Central memory CD8-positive, alpha-beta T cell (primary cell): ENCODE results near the gene CORO1C.
"Not testable (repeated sequence)": the region's sequence is repeated elsewhere in the genome, so short reads cannot be mapped to it uniquely, and the experiment has no call there.

ENCODE experiments used
- ATAC-seq: fragments of 150-1000 bp; cut with Tn5 transposase; replicated peaks from 2 replicates; pipeline ENCODE4 v1.10.0; 2022; ENCODE audit warnings: mild to moderate bottlenecking, moderate FRiP score, moderate number of reproducible peaks; ENCODE audit not compliant: poor library complexity, severe bottlenecking; ENCODE audit errors: extremely low read depth
- DNase-seq, 2 donors: peaks; one replicate each; pipeline ENCODE4 v3.0.0; 2021; ENCODE audit warnings: low spot score in 2 of 2
- H3K27ac Mint-ChIP-seq: one replicate; pipeline ENCODE4 v1.8.0; 2022; ENCODE audit warnings: low read depth, mild to moderate bottlenecking, moderate library complexity, mixed read lengths
- H3K27me3 Mint-ChIP-seq: one replicate; pipeline ENCODE4 v1.8.0; 2022; ENCODE audit warnings: mixed read lengths
- H3K36me3 Mint-ChIP-seq: one replicate; pipeline ENCODE4 v1.8.0; 2022; ENCODE audit warnings: mild to moderate bottlenecking, moderate library complexity, mixed read lengths; ENCODE audit not compliant: insufficient read depth
- H3K4me1 Mint-ChIP-seq: one replicate; pipeline ENCODE4 v1.8.0; 2022; ENCODE audit warnings: mixed read lengths
- H3K4me3 Mint-ChIP-seq: one replicate; pipeline ENCODE4 v1.8.0; 2022; ENCODE audit warnings: mild to moderate bottlenecking, moderate library complexity, mixed read lengths
- H3K9me3 Mint-ChIP-seq: one replicate; pipeline ENCODE4 v1.8.0; 2022; ENCODE audit warnings: mixed read lengths

CORO1C gene

GRCh38 chr12:108747563-108747962, 16.2 kb upstream of the CORO1C start:
- Mint-ChIP-seq H3K4me1 (no peaks in the 10 kb centered on the region), H3K27ac (no peak overlapping the region), H3K9me3 (no peaks in the 10 kb centered on the region), H3K27me3 (peaks cover 12% of the 10 kb centered on the region), H3K36me3 (no peaks in the 10 kb centered on the region), H3K4me3 (no peak overlapping the region)
- ATAC-seq (no peak), DNase-seq (no peak)

GRCh38 chr12:108745641-108746040, 14.3 kb upstream of the CORO1C start:
- no peak overlapping the region for H3K4me3 Mint-ChIP-seq
- DNase-seq (no peak), ATAC-seq (no peak)
- H3K27me3 Mint-ChIP-seq: peaks cover 24% of the 10 kb centered on the region
- no peaks in the 10 kb centered on the region for H3K4me1 Mint-ChIP-seq
- H3K36me3 Mint-ChIP-seq: no peaks in the 10 kb centered on the region
- no peak overlapping the region for H3K27ac Mint-ChIP-seq
- H3K9me3 Mint-ChIP-seq: no peaks in the 10 kb centered on the region

GRCh38 chr12:108744021-108744897, 12.9 kb upstream of the CORO1C start:
- Mint-ChIP-seq H3K27me3 (peaks cover 34% of the 10 kb centered on the region), H3K36me3 (no peaks in the 10 kb centered on the region), H3K4me1 (no peaks in the 10 kb centered on the region), H3K27ac (no peak overlapping the region), H3K9me3 (no peaks in the 10 kb centered on the region), H3K4me3 (no peak overlapping the region)
- ATAC-seq (no peak), DNase-seq (no peak)

GRCh38 chr12:108738170-108738569, 6.9 kb upstream of the CORO1C start:
- Mint-ChIP-seq H3K27ac (no peak overlapping the region), H3K36me3 (no peaks in the 10 kb centered on the region), H3K4me3 (no peak overlapping the region), H3K4me1 (no peaks in the 10 kb centered on the region), H3K9me3 (no peaks in the 10 kb centered on the region), H3K27me3 (peaks cover 28% of the 10 kb centered on the region)
- no peak for ATAC-seq
- no peak for DNase-seq

- no peak for ATAC-seq
- peaks cover 13% of the 10 kb centered on the region for H3K27me3 Mint-ChIP-seq
- H3K27ac Mint-ChIP-seq: no peak overlapping the region
- no peaks in the 10 kb centered on the region for H3K9me3 Mint-ChIP-seq
- no peak for DNase-seq
- H3K4me3 Mint-ChIP-seq: no peak overlapping the region
- H3K36me3 Mint-ChIP-seq: peaks cover 9% of the 10 kb centered on the region
- peaks cover 11% of the 10 kb centered on the region for H3K4me1 Mint-ChIP-seq
Measured at GRCh38 chr12:108735855-108736254, 4.5 kb upstream of the CORO1C start.

- H3K36me3 Mint-ChIP-seq: peaks cover 15% of the 10 kb centered on the region
- DNase-seq: no peak
- no peak overlapping the region for H3K4me3 Mint-ChIP-seq
- peaks cover 16% of the 10 kb centered on the region for H3K4me1 Mint-ChIP-seq
- ATAC-seq: no peak
- H3K27ac Mint-ChIP-seq: no peak overlapping the region
- no peaks in the 10 kb centered on the region for H3K9me3 Mint-ChIP-seq
- no peaks in the 10 kb centered on the region for H3K27me3 Mint-ChIP-seq
Measured at GRCh38 chr12:108734200-108734906, 3.0 kb upstream of the CORO1C start.

GRCh38 chr12:108733230-108733531, 1.9 kb upstream of the CORO1C start:
- H3K4me1 Mint-ChIP-seq: peaks cover 16% of the 10 kb centered on the region
- H3K4me3 Mint-ChIP-seq, H3K9me3 Mint-ChIP-seq, DNase-seq, H3K27me3 Mint-ChIP-seq, H3K27ac Mint-ChIP-seq, ATAC-seq: not testable (repeated sequence)
- peaks cover 15% of the 10 kb centered on the region for H3K36me3 Mint-ChIP-seq

- Mint-ChIP-seq H3K9me3 (no peaks in the 10 kb centered on the region), H3K36me3 (peaks cover 15% of the 10 kb centered on the region), H3K4me3 (peak overlapping the region; percentile 95), H3K4me1 (peaks cover 16% of the 10 kb centered on the region), H3K27me3 (no peaks in the 10 kb centered on the region), H3K27ac (peak overlapping the region; percentile 95)
- DNase-seq (no peak), ATAC-seq (no peak)
Measured at GRCh38 chr12:108732489-108733229, 1.3 kb upstream of the CORO1C start.

GRCh38 chr12:108731866-108732461, 646 bp upstream of the CORO1C start:
- no peaks in the 10 kb centered on the region for H3K27me3 Mint-ChIP-seq
- H3K36me3 Mint-ChIP-seq: peaks cover 15% of the 10 kb centered on the region
- peak; percentile 60 for ATAC-seq
- H3K9me3 Mint-ChIP-seq: no peaks in the 10 kb centered on the region
- peak overlapping the region; percentile 95 for H3K27ac Mint-ChIP-seq
- peak; percentile 89 to 96 for DNase-seq
- H3K4me3 Mint-ChIP-seq: peak overlapping the region; percentile 95
- peaks cover 16% of the 10 kb centered on the region for H3K4me1 Mint-ChIP-seq

GRCh38 chr12:108730365-108731104, 783 bp downstream of the CORO1C start:
- H3K4me3 Mint-ChIP-seq: peak overlapping the region; percentile 95
- peak overlapping the region; percentile 69 for H3K27ac Mint-ChIP-seq
- H3K27me3 Mint-ChIP-seq: no peaks in the 10 kb centered on the region
- peaks cover 16% of the 10 kb centered on the region for H3K4me1 Mint-ChIP-seq
- ATAC-seq (no peak), DNase-seq (peak in 1 of 2 donors; percentile 13)
- no peaks in the 10 kb centered on the region for H3K9me3 Mint-ChIP-seq
- H3K36me3 Mint-ChIP-seq: peaks cover 15% of the 10 kb centered on the region

GRCh38 chr12:108729612-108730364, 1.5 kb downstream of the CORO1C start:
- Mint-ChIP-seq H3K27me3 (no peaks in the 10 kb centered on the region), H3K4me3 (peak overlapping the region; percentile 95), H3K4me1 (peaks cover 24% of the 10 kb centered on the region), H3K36me3 (peaks cover 15% of the 10 kb centered on the region), H3K27ac (peak overlapping the region; percentile 69), H3K9me3 (no peaks in the 10 kb centered on the region)
- ATAC-seq (no peak), DNase-seq (no peak)
